Measurements from ENCODE around the gene FLYWCH1.

GRCh38 chr16:2976201-2976600 lies 64.5 kb downstream of the FLYWCH1 start:
- TF ChIP-seq MAX (IDR thresholded peaks at IDR 0.05; ENCODE audit: insufficient read depth, insufficient read length) (no peak), EZH2 (IDR thresholded peaks at IDR 0.05; ENCODE audit: borderline replicate concordance, low read depth, low read length, severe bottlenecking) (no peak), CTCF (IDR thresholded peaks at IDR 0.05; ENCODE audit: extremely low read depth in 1 of 2, insufficient read depth in 1 of 2, low read depth in 1 of 2, low read length in 2 of 2) (no peak), POLR2A (IDR thresholded peaks at IDR 0.05; ENCODE audit: low read depth, low read length) (no peak)

All from endothelial cell of umbilical vein (primary cell).